Measurements from ENCODE around the gene MLF2.
A peak's percentile ranks its signal among the peaks of the same experiment; 100 is the strongest.

Gene MLF2

GRCh38 chr12:6752921-6753771 lies at the start of gene MLF2:
Gene MLF2, minus strand, starts transcription at chr12:6753141. Its CDS starts 807 bp downstream, at chr12:6752334.
- peak; percentile 91 for TF ChIP-seq CTCF (IDR thresholded peaks at IDR 0.05; ENCODE audit: insufficient read depth, missing control alignments)
- DNase-seq (ENCODE audit: insufficient read length, low spot score) (peak; percentile 94), FAIRE-seq (no peak)

GRCh38 chr12:6799147-6799546 lies 46.2 kb upstream of the MLF2 start:
- no peak for TF ChIP-seq CTCF (IDR thresholded peaks at IDR 0.05; ENCODE audit: insufficient read depth, missing control alignments)
- no peak for DNase-seq (ENCODE audit: insufficient read length, low spot score)
- no peak for FAIRE-seq

- TF ChIP-seq CTCF (IDR thresholded peaks at IDR 0.05; ENCODE audit: insufficient read depth, missing control alignments): no peak
- FAIRE-seq: no peak
These were observed 43.6 kb upstream of the MLF2 start for GRCh38 chr12:6796576-6796975.

GRCh38 chr12:6795088-6795487 lies 42.1 kb upstream of the MLF2 start:
- no peak for DNase-seq (ENCODE audit: insufficient read length, low spot score)
- no peak for TF ChIP-seq CTCF (IDR thresholded peaks at IDR 0.05; ENCODE audit: insufficient read depth, missing control alignments)
- FAIRE-seq: no peak

More at GRCh38 chr12:6796576-6796975, 43.6 kb upstream of the MLF2 start:
- DNase-seq (ENCODE audit: insufficient read length, low spot score): no peak

- no peak for DNase-seq (ENCODE audit: insufficient read length, low spot score)
- no peak for FAIRE-seq
- no peak for TF ChIP-seq CTCF (IDR thresholded peaks at IDR 0.05; ENCODE audit: insufficient read depth, missing control alignments)
These were observed 39.7 kb upstream of the MLF2 start for GRCh38 chr12:6792522-6793201.

GRCh38 chr12:6791931-6792520 lies 39.1 kb upstream of the MLF2 start:
- DNase-seq (ENCODE audit: insufficient read length, low spot score) (no peak), FAIRE-seq (no peak)
- TF ChIP-seq CTCF (IDR thresholded peaks at IDR 0.05; ENCODE audit: insufficient read depth, missing control alignments): no peak

Measured in D721Med (cell line).